ENCODE data around the gene KIAA1328. TPM values are rescaled to one million over a fixed set of nuclear protein-coding genes. Genes with fewer than 3 reads are reported as not detected.

The KIAA1328 gene
- total and polyA plus RNA-seq, 3 donors from 2014 or later, result 19.9 to 48.7 (median 35.0) TPM

DNA sequence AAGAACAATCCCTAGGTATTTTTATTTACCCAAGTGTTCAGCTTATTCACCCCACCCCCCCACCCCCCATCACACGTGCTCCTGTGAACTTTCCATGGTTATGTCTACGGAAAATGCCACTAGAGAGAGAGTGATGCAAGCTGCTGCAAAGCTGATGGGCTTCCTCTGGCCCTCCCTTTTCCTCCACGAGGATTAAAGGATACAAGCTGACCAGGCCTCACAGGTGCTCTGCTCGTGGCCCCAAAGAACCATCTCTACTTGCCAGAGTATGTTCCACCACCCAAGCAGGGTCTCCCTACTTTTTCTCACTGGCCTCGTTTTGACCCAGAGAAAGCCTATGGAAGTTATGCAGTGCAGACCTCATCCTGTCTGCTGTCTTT lies 394.1 kb downstream of the KIAA1328 start:
- Histone ChIP-seq H3K9me3 (no peaks in the 10 kb centered on the region), H3K27ac (no peak overlapping the region), H3K27me3 (no peaks in the 10 kb centered on the region), H3K4me1 (no peaks in the 10 kb centered on the region), H3K36me3 (ENCODE audit: low read depth, missing control alignments) (no peaks in the 10 kb centered on the region), H3K4me3 (no peak overlapping the region)
- TF ChIP-seq POLR2A (IDR thresholded peaks at IDR 0.05), result no peak
- TF ChIP-seq, protein P1, sequence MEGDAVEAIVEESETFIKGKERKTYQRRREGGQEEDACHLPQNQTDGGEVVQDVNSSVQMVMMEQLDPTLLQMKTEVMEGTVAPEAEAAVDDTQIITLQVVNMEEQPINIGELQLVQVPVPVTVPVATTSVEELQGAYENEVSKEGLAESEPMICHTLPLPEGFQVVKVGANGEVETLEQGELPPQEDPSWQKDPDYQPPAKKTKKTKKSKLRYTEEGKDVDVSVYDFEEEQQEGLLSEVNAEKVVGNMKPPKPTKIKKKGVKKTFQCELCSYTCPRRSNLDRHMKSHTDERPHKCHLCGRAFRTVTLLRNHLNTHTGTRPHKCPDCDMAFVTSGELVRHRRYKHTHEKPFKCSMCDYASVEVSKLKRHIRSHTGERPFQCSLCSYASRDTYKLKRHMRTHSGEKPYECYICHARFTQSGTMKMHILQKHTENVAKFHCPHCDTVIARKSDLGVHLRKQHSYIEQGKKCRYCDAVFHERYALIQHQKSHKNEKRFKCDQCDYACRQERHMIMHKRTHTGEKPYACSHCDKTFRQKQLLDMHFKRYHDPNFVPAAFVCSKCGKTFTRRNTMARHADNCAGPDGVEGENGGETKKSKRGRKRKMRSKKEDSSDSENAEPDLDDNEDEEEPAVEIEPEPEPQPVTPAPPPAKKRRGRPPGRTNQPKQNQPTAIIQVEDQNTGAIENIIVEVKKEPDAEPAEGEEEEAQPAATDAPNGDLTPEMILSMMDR (IDR thresholded peaks at IDR 0.05), result no peak
- no peak for DNase-seq
- intact Hi-C loops (cut with DNase I; ENCODE audit: low total_unique reads), result no loop called here
- WGBS, 2 donors, result 90 to 98% methylated on average over 5 of the region's 5 CpGs

DNA sequence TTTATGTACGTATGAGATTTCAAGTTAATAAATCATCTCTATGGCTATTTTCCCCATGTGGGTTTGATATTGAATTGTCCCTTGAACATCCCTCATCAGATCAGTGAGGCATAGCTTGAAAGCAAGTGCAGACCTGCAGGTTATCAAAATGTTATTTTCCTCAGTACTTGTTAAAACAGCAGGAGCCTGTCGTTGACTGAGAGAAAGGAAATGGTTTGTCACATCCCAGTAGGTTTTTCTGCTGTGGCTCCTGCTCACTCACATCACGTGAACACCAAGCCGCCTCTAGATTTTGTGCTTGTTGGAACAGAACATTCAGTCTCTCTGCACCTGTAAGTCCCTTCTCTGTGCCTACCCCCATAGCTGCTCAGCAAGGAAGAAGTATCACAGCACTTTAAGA lies 396.4 kb downstream of the KIAA1328 start:
- TF ChIP-seq, protein P1 (IDR thresholded peaks at IDR 0.05), result no peak
- no peak for TF ChIP-seq POLR2A (IDR thresholded peaks at IDR 0.05)

DNA sequence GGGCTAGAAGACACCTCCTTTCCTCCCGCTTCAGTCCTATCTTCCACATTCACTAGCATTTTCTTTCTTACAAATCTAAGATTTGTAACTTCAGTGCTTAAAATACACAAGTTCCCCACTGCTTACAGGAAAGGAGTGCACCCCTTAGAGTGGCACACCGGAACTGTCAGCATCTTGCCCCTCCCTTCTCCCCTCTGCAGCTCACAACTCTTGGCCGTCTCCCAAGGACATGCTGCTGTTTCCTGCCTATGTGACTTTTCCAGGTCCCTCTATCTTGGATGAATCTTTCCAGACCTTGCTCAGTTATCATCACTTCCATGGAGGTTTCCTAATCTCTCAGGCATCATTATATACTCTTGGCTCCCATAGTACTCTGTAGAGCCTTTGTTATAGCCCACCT lies 401.8 kb downstream of the KIAA1328 start:
- no peak for DNase-seq
- H3K27me3 ChIP-seq, result no peaks in the 10 kb centered on the region
- TF ChIP-seq POLR2A (IDR thresholded peaks at IDR 0.05), result no peak
- TF ChIP-seq, protein P1 (IDR thresholded peaks at IDR 0.05), result no peak
- intact Hi-C loops (cut with DNase I; ENCODE audit: low total_unique reads), result no loop called here
- no peaks in the 10 kb centered on the region for H3K9me3 ChIP-seq
- no peaks in the 10 kb centered on the region for H3K36me3 ChIP-seq (ENCODE audit: low read depth, missing control alignments)
- H3K4me3 ChIP-seq, result no peak overlapping the region
- WGBS, 2 donors, result 44 to 49% methylated on average over 3 of the region's 3 CpGs
- H3K27ac ChIP-seq, result no peak overlapping the region
- H3K4me1 ChIP-seq, result no peaks in the 10 kb centered on the region

More for the DNA sequence above, 396.4 kb downstream of the KIAA1328 start:
- no peaks in the 10 kb centered on the region for H3K27me3 ChIP-seq
- H3K9me3 ChIP-seq, result no peaks in the 10 kb centered on the region
- DNase-seq, result no peak
- H3K27ac ChIP-seq, result no peak overlapping the region
- no peaks in the 10 kb centered on the region for H3K4me1 ChIP-seq
- intact Hi-C loops (cut with DNase I; ENCODE audit: low total_unique reads), result no loop called here
- no peak overlapping the region for H3K4me3 ChIP-seq
- WGBS, 2 donors, result 80 to 82% methylated on average over 4 of the region's 4 CpGs
- no peaks in the 10 kb centered on the region for H3K36me3 ChIP-seq (ENCODE audit: low read depth, missing control alignments)

DNA sequence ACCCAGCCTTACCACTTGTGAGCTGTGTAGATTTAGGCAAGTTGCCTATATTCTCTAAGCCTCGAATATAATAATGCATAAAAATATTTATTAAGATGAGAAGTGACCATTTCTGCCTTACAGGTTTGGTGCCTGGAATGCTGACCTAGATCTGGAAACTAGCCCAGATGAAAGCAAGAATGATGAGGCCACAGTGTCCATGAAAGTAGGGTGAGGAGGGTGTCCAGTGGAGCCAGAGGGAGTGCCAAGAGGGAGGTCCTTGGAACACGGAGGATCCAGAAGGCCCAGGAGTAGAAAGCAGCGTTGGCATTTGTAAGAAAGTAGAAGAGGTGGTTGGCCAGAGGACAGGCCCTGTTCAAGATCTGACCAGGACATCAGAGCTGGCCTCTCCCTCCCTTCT lies 402.3 kb downstream of the KIAA1328 start:
- Histone ChIP-seq H3K4me3 (no peak overlapping the region), H3K27ac (no peak overlapping the region), H3K9me3 (no peaks in the 10 kb centered on the region), H3K36me3 (ENCODE audit: low read depth, missing control alignments) (no peaks in the 10 kb centered on the region), H3K27me3 (no peaks in the 10 kb centered on the region), H3K4me1 (no peaks in the 10 kb centered on the region)
- WGBS, 2 donors, result 52 to 57% methylated on average over 3 of the region's 3 CpGs
- intact Hi-C loops (cut with DNase I; ENCODE audit: low total_unique reads), result no loop called here
- TF ChIP-seq, protein P1 (IDR thresholded peaks at IDR 0.05), result no peak
- TF ChIP-seq POLR2A (IDR thresholded peaks at IDR 0.05), result no peak
- DNase-seq, result no peak

DNA sequence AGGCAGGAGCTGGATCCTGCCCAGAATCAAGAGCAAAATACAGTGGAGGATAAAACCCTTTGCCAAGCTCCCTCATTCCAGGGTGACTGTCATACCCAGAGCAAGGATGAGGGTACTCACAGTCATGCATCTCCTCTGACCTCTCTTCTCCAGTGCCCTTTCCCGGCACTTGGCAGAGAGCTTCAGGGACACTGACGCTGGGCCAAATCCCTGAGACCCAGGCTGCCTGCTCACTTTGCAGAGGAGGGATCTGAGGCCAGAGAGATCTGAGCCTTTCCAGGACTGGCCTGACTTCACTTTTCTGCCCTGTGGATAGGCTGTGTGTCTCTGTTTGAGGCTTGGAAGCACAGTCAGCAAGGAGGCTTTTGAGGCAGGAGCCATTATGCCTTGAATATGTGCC lies 406.7 kb downstream of the KIAA1328 start:
- no peaks in the 10 kb centered on the region for H3K27me3 ChIP-seq
- no peak for TF ChIP-seq POLR2A (IDR thresholded peaks at IDR 0.05)
- TF ChIP-seq, protein P1 (IDR thresholded peaks at IDR 0.05), result no peak
- H3K36me3 ChIP-seq (ENCODE audit: low read depth, missing control alignments), result no peaks in the 10 kb centered on the region
- H3K9me3 ChIP-seq, result no peaks in the 10 kb centered on the region
- no peak overlapping the region for H3K4me3 ChIP-seq
- intact Hi-C loops (cut with DNase I; ENCODE audit: low total_unique reads), result no loop called here
- no peaks in the 10 kb centered on the region for H3K4me1 ChIP-seq
- 50 to 60% methylated on average over 2 of the region's 2 CpGs for WGBS, 2 donors
- DNase-seq, result no peak
- no peak overlapping the region for H3K27ac ChIP-seq
